ENCODE results near the gene PPT1. TPM values are rescaled to one million over a fixed set of nuclear protein-coding genes. Genes with fewer than 3 reads are reported as not detected.
A peak's percentile ranks its signal among the peaks of the same experiment; 100 is the strongest.

PPT1 gene
- total RNA-seq, 1 experiment from 2014 or later, result 46.8 TPM

- TF ChIP-seq ATF3 (IDR thresholded peaks at IDR 0.05) (no peak), FOSL1 (IDR thresholded peaks at IDR 0.05; ENCODE audit: low read depth) (no peak), ZBTB33 (IDR thresholded peaks at IDR 0.05; ENCODE audit: extremely low read depth, insufficient replicate concordance, low read length) (no peak), POLR2AphosphoS5 (IDR thresholded peaks at IDR 0.05; ENCODE audit: low read depth, low read length) (no peak), EZH2 (IDR thresholded peaks at IDR 0.05) (no peak), ZNF274 (IDR thresholded peaks at IDR 0.05; ENCODE audit: low read depth, low read length) (no peak), EGR1 (IDR thresholded peaks at IDR 0.05; ENCODE audit: low read depth) (no peak), RAD21 (IDR thresholded peaks at IDR 0.05; ENCODE audit: low read depth) (no peak)
Measured at GRCh38 chr1:40042341-40042740, 54.7 kb downstream of the PPT1 start (continued).

- Histone ChIP-seq H3K4me1 (ENCODE audit: control insufficient read depth in 1 of 2, insufficient read depth in 2 of 2, low read length in 2 of 2) (peaks cover 15 to 25% of the 10 kb centered on the region in 2 experiments), H2AFZ (ENCODE audit: low read depth, low read length, poor library complexity, severe bottlenecking) (no peak overlapping the region), H3K4me3 (replicated peaks in 1 of 2; ENCODE audit: low read depth in 1 of 2, low read length in 2 of 2) (peak overlapping the region; percentile 91 to 95), H4K20me1 (ENCODE audit: insufficient read depth) (0 out of 2 replicates have a peak, but pooled peaks cover 5% of the 10 kb centered on the region), H3K27me3 (ENCODE audit: insufficient read depth, low read length) (no peaks in the 10 kb centered on the region), H3K79me2 (ENCODE audit: insufficient read depth, low read length) (peaks cover 59% of the 10 kb centered on the region), H3K27ac (ENCODE audit: low read depth, low read length) (peak overlapping the region; percentile 89), H3K9ac (ENCODE audit: low read length) (peak overlapping the region; percentile 92), H3K36me3 (ENCODE audit: control insufficient read depth in 1 of 2, insufficient read depth in 2 of 2, low read length in 2 of 2) (peaks cover 5 to 10% of the 10 kb centered on the region in 2 experiments; a peak in 3 of 4 replicates), H3K4me2 (ENCODE audit: low read length) (peak overlapping the region; percentile 94), H3K9me2 (ENCODE audit: insufficient read depth) (no peaks in the 10 kb centered on the region), H3K9me3 (ENCODE audit: control insufficient read depth in 1 of 2, insufficient read depth in 1 of 2, low read depth in 1 of 2, low read length in 2 of 2) (no peaks in the 10 kb centered on the region)
- no peak for ATAC-seq
- POLR2A ChIA-PET, result no interaction called here
- DNase-seq (ENCODE audit: low read depth, low spot score), result no peak
- CTCF ChIA-PET, result interaction anchor here (2.8 kb wide), 1 partner anchor 297 kb away, joined by 9 read pairs; no protein-coding TSS in a partner anchor
- BruUV-seq (replicated peaks), result no TSS peak
- intact Hi-C loops (cut with micrococcal nuclease), result loop anchor here (5.0 kb wide), 1 partner anchor 216 kb away; the partner anchor contains the start of gene ZMPSTE24
- TF ChIP-seq MAX (IDR thresholded peaks at IDR 0.05) (no peak), ATF3 (IDR thresholded peaks at IDR 0.05) (no peak), CTCF (IDR thresholded peaks at IDR 0.05 in 2 of 3, conservative IDR thresholded peaks at IDR 0.05 in 1 of 3; ENCODE audit: borderline replicate concordance in 1 of 3, insufficient read depth in 1 of 3, low read depth in 2 of 3, low read length in 2 of 3) (no peak), CBX3 (IDR thresholded peaks at IDR 0.05; ENCODE audit: low read depth) (no peak), SP1 (IDR thresholded peaks at IDR 0.05; ENCODE audit: low read depth) (no peak), SIN3A (IDR thresholded peaks at IDR 0.05; ENCODE audit: low read depth) (no peak), ZNF274 (IDR thresholded peaks at IDR 0.05; ENCODE audit: low read depth, low read length) (no peak), EZH2 (IDR thresholded peaks at IDR 0.05) (no peak), FOSL1 (IDR thresholded peaks at IDR 0.05; ENCODE audit: low read depth) (no peak)
- RAD21 ChIA-PET (ENCODE audit: low non-redundant PET in 1 of 2, low total read pairs in 2 of 2, uncharacterized antibody in 2 of 2, unreplicated experiment in 2 of 2), result no interaction called here
Measured at GRCh38 chr1:40041466-40041838, 55.6 kb downstream of the PPT1 start.

Data from HCT116 (cell line).